Progenitor cell of endocrine pancreas (in vitro differentiated cells): ENCODE data around the gene ADGRL3. TPM values are rescaled to one million over a fixed set of nuclear protein-coding genes. Genes with fewer than 3 reads are reported as not detected.

Experiments used
- DNase-seq: peaks from one replicate; pipeline ENCODE4 v3.0.0; 2021; ENCODE audit warnings: low spot score; ENCODE audit not compliant: unreplicated experiment
- H3K27ac Mint-ChIP-seq: 2 replicates; pipeline ENCODE4 v1.8.0; 2021; ENCODE audit warnings: mild to moderate bottlenecking, moderate library complexity, mixed read lengths
- H3K27me3 Mint-ChIP-seq: 2 replicates; pipeline ENCODE4 v1.8.0; 2021; ENCODE audit warnings: mixed read lengths
- H3K36me3 Mint-ChIP-seq: 2 replicates; pipeline ENCODE4 v1.8.0; 2022; ENCODE audit warnings: mixed read lengths; ENCODE audit not compliant: insufficient read depth
- H3K4me1 Mint-ChIP-seq: 2 replicates; pipeline ENCODE4 v1.8.0; 2021; ENCODE audit warnings: low read depth, mixed read lengths
- H3K4me3 Mint-ChIP-seq: 2 replicates; pipeline ENCODE4 v1.8.0; 2021; ENCODE audit warnings: low read depth, mild to moderate bottlenecking, moderate library complexity, mixed read lengths
- H3K9me3 Mint-ChIP-seq: 2 replicates; pipeline ENCODE4 v1.8.0; 2021; ENCODE audit warnings: low read depth, mixed read lengths
- total RNA-seq: library from RNA; stranded (reverse); gene quantifications from 2 replicates; pipeline ENCODE4 v1.2.1, GENCODE V29; 2021
- TF ChIP-seq, protein P1 (sequence below): fragments of 200-600 bp; sonication (generic); IDR thresholded peaks from one replicate; pipeline ENCODE4 v1.5.0; 2021; ENCODE audit warnings: antibody characterized with exemption, mild to moderate bottlenecking; ENCODE audit not compliant: unreplicated experiment

ADGRL3 gene
- total RNA-seq, 1 donor from 2014 or later: 5.6 TPM

DNA sequence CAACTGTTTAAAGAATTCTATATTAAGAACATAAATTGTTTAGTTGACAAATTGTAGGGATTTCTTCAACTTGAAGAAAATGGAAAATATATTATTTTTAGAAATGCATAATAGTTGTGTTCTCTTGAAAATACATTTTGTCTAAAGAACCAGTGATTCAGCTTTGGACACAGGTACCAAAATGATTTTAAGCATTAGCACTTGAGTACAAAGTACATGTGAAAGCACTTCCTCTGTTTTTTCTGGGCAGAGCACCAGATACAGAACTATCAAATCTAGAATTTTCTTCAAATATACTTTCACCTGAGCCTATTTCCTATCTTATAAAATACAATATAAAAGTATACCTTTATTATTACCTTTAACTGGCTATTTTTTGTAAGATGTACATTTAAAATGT, 539.8 kb downstream of the ADGRL3 start:
- Mint-ChIP-seq H3K27ac (no peak overlapping the region), H3K27me3 (no peaks in the 10 kb centered on the region), H3K9me3 (peaks cover 5% of the 10 kb centered on the region), H3K4me1 (no peaks in the 10 kb centered on the region), H3K4me3 (no peak overlapping the region), H3K36me3 (no peaks in the 10 kb centered on the region)
- DNase-seq: no peak
- TF ChIP-seq, protein P1, sequence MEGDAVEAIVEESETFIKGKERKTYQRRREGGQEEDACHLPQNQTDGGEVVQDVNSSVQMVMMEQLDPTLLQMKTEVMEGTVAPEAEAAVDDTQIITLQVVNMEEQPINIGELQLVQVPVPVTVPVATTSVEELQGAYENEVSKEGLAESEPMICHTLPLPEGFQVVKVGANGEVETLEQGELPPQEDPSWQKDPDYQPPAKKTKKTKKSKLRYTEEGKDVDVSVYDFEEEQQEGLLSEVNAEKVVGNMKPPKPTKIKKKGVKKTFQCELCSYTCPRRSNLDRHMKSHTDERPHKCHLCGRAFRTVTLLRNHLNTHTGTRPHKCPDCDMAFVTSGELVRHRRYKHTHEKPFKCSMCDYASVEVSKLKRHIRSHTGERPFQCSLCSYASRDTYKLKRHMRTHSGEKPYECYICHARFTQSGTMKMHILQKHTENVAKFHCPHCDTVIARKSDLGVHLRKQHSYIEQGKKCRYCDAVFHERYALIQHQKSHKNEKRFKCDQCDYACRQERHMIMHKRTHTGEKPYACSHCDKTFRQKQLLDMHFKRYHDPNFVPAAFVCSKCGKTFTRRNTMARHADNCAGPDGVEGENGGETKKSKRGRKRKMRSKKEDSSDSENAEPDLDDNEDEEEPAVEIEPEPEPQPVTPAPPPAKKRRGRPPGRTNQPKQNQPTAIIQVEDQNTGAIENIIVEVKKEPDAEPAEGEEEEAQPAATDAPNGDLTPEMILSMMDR: no peak

DNA sequence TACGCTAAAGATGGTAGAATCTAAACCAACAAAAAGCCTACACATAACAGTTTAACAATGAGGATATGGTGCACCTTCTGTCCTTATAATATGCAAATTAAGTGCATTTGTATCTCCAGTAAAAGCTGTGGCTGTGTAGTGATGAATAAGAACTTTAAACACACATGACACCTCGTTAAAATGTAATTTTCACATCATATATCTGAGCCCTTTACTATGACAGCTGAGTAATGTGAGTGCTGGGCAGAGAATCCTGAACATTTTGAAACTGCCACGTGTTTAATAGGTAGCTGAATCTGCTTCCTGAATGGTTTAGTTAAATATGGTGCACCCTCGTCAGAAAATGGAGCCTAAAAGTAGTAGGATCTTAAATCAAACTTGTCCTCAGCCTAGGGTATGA, 540.8 kb downstream of the ADGRL3 start:
- TF ChIP-seq, protein P1: no peak
- Mint-ChIP-seq H3K9me3 (peaks cover 4% of the 10 kb centered on the region), H3K4me3 (no peak overlapping the region), H3K4me1 (no peaks in the 10 kb centered on the region), H3K27me3 (no peaks in the 10 kb centered on the region), H3K36me3 (no peaks in the 10 kb centered on the region), H3K27ac (no peak overlapping the region)
- DNase-seq: no peak

DNA sequence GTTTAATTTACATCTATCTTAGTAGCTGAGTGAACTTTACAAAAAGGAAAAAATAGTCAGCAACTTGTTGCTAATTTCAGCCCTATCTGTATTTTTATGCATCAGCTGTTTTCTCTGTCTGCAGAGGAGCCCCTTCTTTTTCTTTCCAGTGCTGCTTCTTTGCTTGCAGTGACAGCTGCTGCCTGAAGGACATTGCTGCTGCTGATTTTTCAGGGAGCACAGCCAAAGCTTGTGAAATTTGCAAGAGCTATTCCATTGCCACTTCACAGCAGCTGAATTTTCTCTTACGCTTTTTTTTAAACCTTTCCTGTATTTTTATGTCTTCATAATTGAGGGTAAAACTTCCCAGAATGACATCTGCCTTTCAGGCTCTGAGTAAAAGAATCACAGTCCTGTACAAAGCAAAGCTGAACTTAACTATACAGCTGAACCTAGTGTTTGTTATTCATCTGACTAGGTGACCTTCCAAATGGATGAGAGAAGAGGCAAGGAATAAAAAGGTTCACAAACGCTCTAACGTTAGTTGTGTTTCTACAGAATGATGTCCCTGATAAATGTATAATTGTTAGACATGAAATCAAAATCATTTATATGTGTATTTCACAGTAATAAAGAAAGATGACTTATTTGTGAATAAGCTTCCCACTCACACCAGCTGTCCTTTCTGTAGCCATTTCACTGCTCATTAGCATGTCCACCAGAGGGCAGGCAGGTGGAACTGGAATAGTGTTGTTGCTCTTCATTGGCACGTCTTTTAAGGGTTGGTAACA, 541.4 kb downstream of the ADGRL3 start:
- no peaks in the 10 kb centered on the region for H3K27me3 Mint-ChIP-seq
- H3K27ac Mint-ChIP-seq: no peak overlapping the region
- TF ChIP-seq, protein P1: peak; percentile 46
- no peaks in the 10 kb centered on the region for H3K36me3 Mint-ChIP-seq
- peaks cover 4% of the 10 kb centered on the region for H3K9me3 Mint-ChIP-seq
- H3K4me3 Mint-ChIP-seq: no peak overlapping the region
- no peaks in the 10 kb centered on the region for H3K4me1 Mint-ChIP-seq
- no peak for DNase-seq

DNA sequence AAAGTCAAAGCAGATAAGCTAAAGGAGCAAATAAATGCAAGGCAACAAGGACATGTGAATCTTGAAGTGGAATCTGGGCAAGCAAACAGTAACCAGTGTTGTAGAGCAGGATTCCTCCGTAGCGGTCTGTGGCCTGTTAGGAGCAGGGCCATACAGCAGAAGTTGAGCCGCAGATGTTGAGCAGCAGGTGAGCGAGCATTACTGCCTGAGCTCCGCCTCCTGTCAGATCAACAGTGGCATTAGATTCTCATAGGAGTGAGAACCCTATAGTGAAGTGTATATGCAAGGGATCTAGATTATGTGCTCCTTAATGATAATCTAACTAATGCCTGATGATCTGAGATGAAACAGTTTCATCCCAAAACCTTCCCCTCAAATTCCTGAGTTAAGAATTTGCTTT, 550.7 kb downstream of the ADGRL3 start:
- no peak for DNase-seq
- Mint-ChIP-seq H3K27me3 (no peaks in the 10 kb centered on the region), H3K36me3 (peaks cover 3% of the 10 kb centered on the region), H3K4me1 (no peaks in the 10 kb centered on the region), H3K4me3 (no peak overlapping the region), H3K9me3 (no peaks in the 10 kb centered on the region), H3K27ac (no peak overlapping the region)
- TF ChIP-seq, protein P1: no peak

DNA sequence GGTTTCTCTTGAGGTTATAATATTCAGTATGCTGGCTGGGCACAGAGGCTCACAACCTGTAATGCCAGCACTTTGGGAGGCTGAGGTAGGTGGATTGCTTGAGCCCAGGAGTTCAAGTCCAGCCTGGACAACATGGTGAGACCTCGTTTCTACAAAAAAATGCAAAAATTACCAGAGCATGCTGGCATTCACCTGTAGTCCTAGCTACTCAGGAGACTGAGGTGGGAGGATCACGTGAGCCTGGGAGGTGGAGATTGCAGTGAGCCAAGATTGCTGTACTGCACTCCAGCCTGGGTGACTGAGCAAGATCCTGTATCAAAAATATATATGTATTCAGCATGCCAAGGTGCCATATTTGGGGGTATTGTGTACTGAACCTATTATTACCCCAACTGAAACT, 552.5 kb downstream of the ADGRL3 start:
- Mint-ChIP-seq H3K9me3 (peaks cover 2% of the 10 kb centered on the region), H3K4me1 (no peaks in the 10 kb centered on the region), H3K27me3 (no peaks in the 10 kb centered on the region), H3K36me3 (peaks cover 3% of the 10 kb centered on the region), H3K27ac (no peak overlapping the region), H3K4me3 (no peak overlapping the region)
- no peak for DNase-seq
- TF ChIP-seq, protein P1: no peak
